Loucy (cell line): ENCODE data around the gene LRCH1.

Experiments used
- H2AFZ ChIP-seq: fragments of 200-600 bp; sonication (generic); 2 replicates; pipeline ENCODE4 v1.6.0; 2016; ENCODE audit warnings: antibody characterized with exemption, mild to moderate bottlenecking, low read length, moderate library complexity
- H3F3A ChIP-seq: fragments of 200-600 bp; 2 replicates; pipeline ENCODE4 v1.6.0; 2016; ENCODE audit warnings: antibody characterized with exemption, low read depth, mild to moderate bottlenecking
- H3K27me3 ChIP-seq: fragments of 200-600 bp; sonication (generic); 2 replicates; pipeline ENCODE4 v1.6.1; 2014; ENCODE audit warnings: low read length, mild to moderate bottlenecking; ENCODE audit not compliant: insufficient read depth, poor library complexity, severe bottlenecking
- H3K36me3 ChIP-seq: fragments of 200-600 bp; sonication (generic); 2 replicates; pipeline ENCODE4 v1.6.1; 2016; ENCODE audit warnings: low read length; ENCODE audit not compliant: insufficient read depth
- H3K4me1 ChIP-seq: fragments of 200-600 bp; sonication (generic); 2 replicates; pipeline ENCODE4 v1.5.1; 2014; ENCODE audit warnings: low read length, mild to moderate bottlenecking; ENCODE audit not compliant: insufficient read depth, poor library complexity, severe bottlenecking
- H3K4me2 ChIP-seq: fragments of 200-600 bp; sonication (generic); 2 replicates; pipeline ENCODE4 v1.6.0; 2014; ENCODE audit warnings: antibody characterized with exemption, low read length, low read depth, mild to moderate bottlenecking; ENCODE audit not compliant: poor library complexity, severe bottlenecking
- H3K4me3 ChIP-seq: fragments of 200-600 bp; sonication (generic); 2 replicates; pipeline ENCODE4 v1.5.1; 2014; ENCODE audit warnings: low read length, mild to moderate bottlenecking, mixed read lengths; ENCODE audit not compliant: poor library complexity, severe bottlenecking
- H3K79me2 ChIP-seq: fragments of 200-600 bp; sonication (generic); 2 replicates; pipeline ENCODE4 v1.6.1; 2014; ENCODE audit warnings: low read length; ENCODE audit not compliant: insufficient read depth
- H3K9ac ChIP-seq: fragments of 200-600 bp; sonication (generic); 2 replicates; pipeline ENCODE4 v1.6.0; 2014; ENCODE audit warnings: mild to moderate bottlenecking, low read depth, low read length, moderate library complexity; ENCODE audit not compliant: poor library complexity, severe bottlenecking
- H3K9me2 ChIP-seq: fragments of 200-600 bp; sonication (generic); replicated peaks from 2 replicates; pipeline ENCODE4 v1.6.1; 2016; ENCODE audit warnings: low read depth, low read length, mixed read lengths
- H3K9me3 ChIP-seq: fragments of 200-600 bp; sonication (generic); 2 replicates; pipeline ENCODE4 v1.6.1; 2014; ENCODE audit warnings: mild to moderate bottlenecking, antibody characterized with exemption, low read length, low read depth; ENCODE audit not compliant: insufficient read depth
- H4K20me1 ChIP-seq: fragments of 200-600 bp; sonication (generic); 2 replicates; pipeline ENCODE4 v1.6.0; 2014; ENCODE audit warnings: antibody characterized with exemption, low read length, mild to moderate bottlenecking; ENCODE audit not compliant: insufficient read depth, poor library complexity, severe bottlenecking
- EZH2phosphoT487 ChIP-seq: fragments of 200-600 bp; IDR thresholded peaks from 2 replicates; pipeline ENCODE4 v1.6.1; 2018; ENCODE audit warnings: antibody characterized with exemption, mild to moderate bottlenecking, moderate library complexity, borderline replicate concordance
- TF ChIP-seq, protein P1 (sequence below): fragments of 200-600 bp; sonication (generic); conservative IDR thresholded peaks from 2 replicates; pipeline ENCODE4 v1.5.1; 2014; ENCODE audit warnings: mild to moderate bottlenecking, antibody characterized with exemption, low read length

Gene LRCH1

DNA sequence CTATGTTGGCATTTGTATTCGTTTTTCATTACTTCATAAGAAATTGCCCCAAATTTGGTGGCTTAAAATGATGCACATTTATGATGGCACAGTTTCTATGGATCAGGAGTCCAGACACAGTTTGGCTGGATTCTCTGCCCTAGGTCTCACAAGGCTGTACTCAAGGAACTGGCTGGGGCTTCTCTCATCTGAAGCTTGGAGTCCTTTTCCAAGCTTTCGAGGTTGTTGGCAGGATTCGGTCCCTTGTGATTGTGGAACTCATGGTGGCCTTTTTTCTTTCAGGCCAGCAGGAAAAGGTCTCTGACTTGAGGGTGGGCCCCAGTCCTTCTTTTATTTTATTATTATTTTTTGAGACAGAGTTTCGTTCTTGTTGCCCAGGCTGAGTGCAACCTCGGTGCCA, 23.8 kb downstream of the LRCH1 start:
- H3K4me2 ChIP-seq = no peak overlapping the region
- no peaks in the 10 kb centered on the region for H3K9me3 ChIP-seq
- H2AFZ ChIP-seq = no peak overlapping the region
- H3K9ac ChIP-seq = no peak overlapping the region
- H3K79me2 ChIP-seq = peaks cover 93% of the 10 kb centered on the region
- H3K9me2 ChIP-seq = no peaks in the 10 kb centered on the region
- peaks cover 49% of the 10 kb centered on the region for H3K4me1 ChIP-seq
- no peaks in the 10 kb centered on the region for H3K27me3 ChIP-seq
- no peaks in the 10 kb centered on the region for H3K36me3 ChIP-seq
- no peak overlapping the region for H3K4me3 ChIP-seq
- H4K20me1 ChIP-seq = peaks cover 40% of the 10 kb centered on the region
- no peak for TF ChIP-seq EZH2phosphoT487
- TF ChIP-seq, protein P1, sequence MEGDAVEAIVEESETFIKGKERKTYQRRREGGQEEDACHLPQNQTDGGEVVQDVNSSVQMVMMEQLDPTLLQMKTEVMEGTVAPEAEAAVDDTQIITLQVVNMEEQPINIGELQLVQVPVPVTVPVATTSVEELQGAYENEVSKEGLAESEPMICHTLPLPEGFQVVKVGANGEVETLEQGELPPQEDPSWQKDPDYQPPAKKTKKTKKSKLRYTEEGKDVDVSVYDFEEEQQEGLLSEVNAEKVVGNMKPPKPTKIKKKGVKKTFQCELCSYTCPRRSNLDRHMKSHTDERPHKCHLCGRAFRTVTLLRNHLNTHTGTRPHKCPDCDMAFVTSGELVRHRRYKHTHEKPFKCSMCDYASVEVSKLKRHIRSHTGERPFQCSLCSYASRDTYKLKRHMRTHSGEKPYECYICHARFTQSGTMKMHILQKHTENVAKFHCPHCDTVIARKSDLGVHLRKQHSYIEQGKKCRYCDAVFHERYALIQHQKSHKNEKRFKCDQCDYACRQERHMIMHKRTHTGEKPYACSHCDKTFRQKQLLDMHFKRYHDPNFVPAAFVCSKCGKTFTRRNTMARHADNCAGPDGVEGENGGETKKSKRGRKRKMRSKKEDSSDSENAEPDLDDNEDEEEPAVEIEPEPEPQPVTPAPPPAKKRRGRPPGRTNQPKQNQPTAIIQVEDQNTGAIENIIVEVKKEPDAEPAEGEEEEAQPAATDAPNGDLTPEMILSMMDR = no peak
- H3F3A ChIP-seq = no peaks in the 10 kb centered on the region

DNA sequence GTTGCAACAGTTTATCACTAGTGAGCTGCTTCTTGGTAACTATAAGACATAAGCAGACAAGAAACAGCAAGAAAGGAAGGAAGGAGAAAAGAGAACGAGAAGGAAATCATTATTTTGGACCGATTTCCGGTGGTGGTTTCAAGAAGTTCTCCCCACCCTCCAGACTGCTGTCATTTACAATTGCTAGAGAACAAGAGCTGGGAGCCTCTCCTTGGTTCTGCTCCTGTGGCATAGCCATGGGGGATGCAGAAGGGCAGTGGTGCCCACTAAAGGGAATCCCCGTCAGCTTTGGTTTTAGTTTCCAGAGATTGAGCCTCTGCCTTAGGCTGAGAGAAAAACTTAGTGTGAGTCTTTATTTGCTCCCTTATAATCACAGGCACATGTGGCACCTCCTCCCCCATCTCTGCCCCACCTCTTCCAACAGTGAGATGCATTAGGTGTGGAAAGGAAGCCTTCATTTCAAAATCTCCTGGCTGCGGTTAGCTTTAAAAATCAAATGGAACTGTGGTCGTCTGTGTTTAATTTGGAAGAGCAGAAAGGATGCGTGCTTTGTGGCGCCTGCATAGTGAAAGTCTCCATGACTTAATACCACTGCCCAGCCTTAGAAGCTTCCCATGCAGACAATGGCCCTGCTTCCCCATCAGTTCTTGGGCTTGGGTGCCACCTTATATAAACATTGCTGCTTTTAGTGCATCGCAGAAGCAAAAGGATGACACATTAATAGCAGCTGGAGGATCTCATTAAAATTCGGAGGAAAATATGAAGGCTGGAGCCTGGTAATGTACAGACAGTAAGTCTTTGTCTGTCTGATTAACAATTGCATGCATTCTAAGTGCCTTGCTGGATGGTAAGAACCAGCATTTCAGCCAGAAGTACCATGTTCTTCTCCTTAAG, 25.0 kb downstream of the LRCH1 start:
- peaks cover 88% of the 10 kb centered on the region for H3K79me2 ChIP-seq
- peak overlapping the region; percentile 69 for H3K4me2 ChIP-seq

GRCh38 chr13:46578590-46578975, 25.6 kb downstream of the LRCH1 start:
- H3K36me3 ChIP-seq = no peaks in the 10 kb centered on the region
- TF ChIP-seq, protein P1 = no peak
- no peak for TF ChIP-seq EZH2phosphoT487
- peak overlapping the region; percentile 69 for H3K4me2 ChIP-seq

More for the DNA sequence above, 25.0 kb downstream of the LRCH1 start:
- peaks cover 40% of the 10 kb centered on the region for H4K20me1 ChIP-seq
- TF ChIP-seq EZH2phosphoT487 = no peak
- TF ChIP-seq, protein P1 = no peak
- no peaks in the 10 kb centered on the region for H3F3A ChIP-seq
- H3K27me3 ChIP-seq = no peaks in the 10 kb centered on the region
- peaks cover 52% of the 10 kb centered on the region for H3K4me1 ChIP-seq
- peak overlapping the region; percentile 29 for H3K4me3 ChIP-seq
- H3K9ac ChIP-seq = no peak overlapping the region
- H3K9me2 ChIP-seq = no peaks in the 10 kb centered on the region
- H3K9me3 ChIP-seq = no peaks in the 10 kb centered on the region
- H2AFZ ChIP-seq = no peak overlapping the region
- H3K36me3 ChIP-seq = no peaks in the 10 kb centered on the region

More at GRCh38 chr13:46578590-46578975, 25.6 kb downstream of the LRCH1 start:
- Histone ChIP-seq H3K4me1 (peaks cover 56% of the 10 kb centered on the region), H3K9ac (no peak overlapping the region), H3F3A (no peaks in the 10 kb centered on the region), H3K9me3 (no peaks in the 10 kb centered on the region), H3K9me2 (no peaks in the 10 kb centered on the region), H3K79me2 (peaks cover 88% of the 10 kb centered on the region), H3K4me3 (no peak overlapping the region), H4K20me1 (peaks cover 40% of the 10 kb centered on the region), H3K27me3 (no peaks in the 10 kb centered on the region), H2AFZ (no peak overlapping the region)
